Renal cortex interstitium (tissue), 11 donors: ENCODE measurements around the gene PNKP. TPM values are rescaled to one million over a fixed set of nuclear protein-coding genes. Genes with fewer than 3 reads are reported as not detected.

Experiments
- DNase-seq, 11 donors: peaks; one replicate each; pipeline ENCODE4 v3.0.0-alpha.2; 2013; ENCODE audit warnings: low read depth in 9 of 11, low spot score in 4 of 11; ENCODE audit errors: extremely low read depth in 1 of 11
- polyA plus RNA-seq, 3 donors: library from polyadenylated mRNA; unstranded; fragments of 120-200 nt; gene quantifications; one replicate each; pipeline ENCODE4 v1.2.1, GENCODE V29; 2013; ENCODE audit not compliant: insufficient read length in 3 of 3

PNKP gene
- polyA plus RNA-seq, 3 donors: 41.8 to 93.0 (median 60.3) TPM

GRCh38 chr19:49812997-49813861, 54.1 kb downstream of the PNKP start, which contains the start of gene FUZ:
Gene FUZ, minus strand, starts transcription at chr19:49813292. Its CDS starts 186 bp downstream, at chr19:49813106.
- DNase-seq: peak; percentile 93 to 99 (median 98)

- no peak for DNase-seq
These were observed 54.9 kb downstream of the PNKP start for GRCh38 chr19:49812452-49812996.

GRCh38 chr19:49811328-49811727, 56.0 kb downstream of the PNKP start:
- DNase-seq: no peak

Other genes with a start within 250 kb of the PNKP start
- gene RRAS, start 227.4 kb downstream of the PNKP start, polyA plus RNA-seq: 10 to 100 TPM; 20.6 to 28.9 (median 24.9) TPM
- gene SCAF1, start 225.4 kb downstream of the PNKP start, polyA plus RNA-seq: 10 to 100 TPM; 28.4 to 44.1 (median 43.4) TPM
- 10 to 100 TPM; 36.8 to 92.3 (median 57.7) TPM for gene IRF3, start 201.7 kb downstream of the PNKP start, polyA plus RNA-seq
- gene BCL2L12, start 201.6 kb downstream of the PNKP start, polyA plus RNA-seq: 10 to 100 TPM; 21.0 to 31.6 (median 28.0) TPM
- 100 to 1,000 TPM; 198 to 261 (median 228) TPM for gene PRMT1, start 190.3 kb downstream of the PNKP start, polyA plus RNA-seq
- gene ADM5, start 178.0 kb downstream of the PNKP start, polyA plus RNA-seq: 1 to 10 TPM; 1.1 to 1.6 (median 1.5) TPM
- 10 to 100 TPM in 2 of 3 donors, 1 to 10 TPM in 1; 8.0 to 12.8 (median 11.1) TPM for gene CPT1C, start 176.5 kb downstream of the PNKP start, polyA plus RNA-seq
- under 1 TPM in 2 of 3 donors, not detected in 1; 0.10 to 0.18 TPM for gene TSKS, start 104.3 kb downstream of the PNKP start, polyA plus RNA-seq
- gene AP2A1, start 100.6 kb downstream of the PNKP start, polyA plus RNA-seq: 10 to 100 TPM; 44.5 to 69.2 (median 66.9) TPM
- 10 to 100 TPM; 35.6 to 42.1 (median 38.4) TPM for gene FUZ, start 54.3 kb downstream of the PNKP start, polyA plus RNA-seq
- gene MED25, start 49.3 kb downstream of the PNKP start, polyA plus RNA-seq: 10 to 100 TPM; 61.4 to 74.1 (median 69.6) TPM
- gene PTOV1, start 16.4 kb downstream of the PNKP start, polyA plus RNA-seq: 100 to 1,000 TPM; 278 to 373 (median 349) TPM
- 10 to 100 TPM; 23.9 to 40.5 (median 38.1) TPM for gene AKT1S1, start 9.8 kb upstream of the PNKP start, polyA plus RNA-seq
- gene TBC1D17, start 10.1 kb upstream of the PNKP start, polyA plus RNA-seq: 10 to 100 TPM; 38.3 to 61.4 (median 43.0) TPM
- 1 to 10 TPM; 3.2 to 7.2 (median 3.9) TPM for gene IL4I1, start 29.3 kb upstream of the PNKP start, polyA plus RNA-seq
- gene ATF5, start 61.6 kb upstream of the PNKP start, polyA plus RNA-seq: 10 to 100 TPM; 20.6 to 28.6 (median 26.0) TPM
- 10 to 100 TPM; 55.1 to 70.3 (median 67.1) TPM for gene NUP62, start 61.9 kb upstream of the PNKP start, polyA plus RNA-seq
- gene SIGLEC11, start 93.6 kb upstream of the PNKP start, polyA plus RNA-seq: 1 to 10 TPM; 4.9 to 6.6 (median 5.0) TPM
- gene VRK3, start 157.8 kb upstream of the PNKP start, polyA plus RNA-seq: 10 to 100 TPM; 48.2 to 54.1 (median 49.6) TPM
- gene ZNF473, start 158.4 kb upstream of the PNKP start, polyA plus RNA-seq: 10 to 100 TPM; 16.5 to 19.0 (median 16.5) TPM